ENCODE results near the gene ABHD2. TPM values are rescaled to one million over a fixed set of nuclear protein-coding genes. Genes with fewer than 3 reads are reported as not detected.
"Not testable (repeated sequence)": the region's sequence is repeated elsewhere in the genome, so short reads cannot be mapped to it uniquely, and the experiment has no call there.

The ABHD2 gene
- total RNA-seq, 1 donor from 2014 or later, result 70.5 TPM

GRCh38 chr15:89239883-89240810 lies 151.9 kb downstream of the ABHD2 start:
- intact Hi-C loops (cut with DNase I); ATAC-seq; DNase-seq (ENCODE audit: low spot score): not testable (repeated sequence)

- intact Hi-C loops (cut with DNase I), result no loop called here
- ATAC-seq (peak; percentile 69), DNase-seq (ENCODE audit: low spot score) (no peak)
Measured at GRCh38 chr15:89243046-89243690, 154.9 kb downstream of the ABHD2 start.

GRCh38 chr15:89243691-89244573 lies 155.7 kb downstream of the ABHD2 start, which contains the start of gene FANCI:
Gene FANCI, plus strand, starts transcription at chr15:89243979. Its CDS starts 3,669 bp downstream, at chr15:89247648.
- DNase-seq (ENCODE audit: low spot score) (peak; percentile 97), ATAC-seq (peak; percentile 100)
- intact Hi-C loops (cut with DNase I), result no loop called here

- intact Hi-C loops (cut with DNase I), result no loop called here
- DNase-seq (ENCODE audit: low spot score), result no peak
- no peak for ATAC-seq
Measured at GRCh38 chr15:89244574-89244903, 156.3 kb downstream of the ABHD2 start.

- DNase-seq (ENCODE audit: low spot score), result no peak
- ATAC-seq, result no peak
- intact Hi-C loops (cut with DNase I), result no loop called here
Measured at GRCh38 chr15:89247446-89247845, 159.2 kb downstream of the ABHD2 start.

GRCh38 chr15:89248584-89248983 lies 160.3 kb downstream of the ABHD2 start:
- ATAC-seq (no peak), DNase-seq (ENCODE audit: low spot score) (no peak)
- intact Hi-C loops (cut with DNase I), result no loop called here

GRCh38 chr15:89250142-89250541 lies 161.9 kb downstream of the ABHD2 start:
- ATAC-seq; intact Hi-C loops (cut with DNase I); DNase-seq (ENCODE audit: low spot score): not testable (repeated sequence)

Other genes with a start within 250 kb of the ABHD2 start
- 15.9 TPM for gene HAPLN3, start 192.9 kb upstream of the ABHD2 start, total RNA-seq
- gene MFGE8, start 175.1 kb upstream of the ABHD2 start, total RNA-seq, result 334 TPM
- not detected for gene RLBP1, start 133.1 kb downstream of the ABHD2 start, total RNA-seq
- gene FANCI, start 155.5 kb downstream of the ABHD2 start, total RNA-seq, result 5.0 TPM
- gene POLG, start 246.4 kb downstream of the ABHD2 start, total RNA-seq, result 64.3 TPM

Data from sciatic nerve (tissue), 2 donors.